HG02885 (cell line): Measurements from ENCODE around the gene COPG2.
"Not testable (repeated sequence)": the region's sequence is repeated elsewhere in the genome, so short reads cannot be mapped to it uniquely, and the experiment has no call there.

Experiments
- ATAC-seq: cut with Tn5 transposase; IDR thresholded peaks from one replicate; pipeline ENCODE4 v1.9.1; 2021; ENCODE audit warnings: mild to moderate bottlenecking; ENCODE audit not compliant: unreplicated experiment, poor library complexity

The COPG2 gene

DNA sequence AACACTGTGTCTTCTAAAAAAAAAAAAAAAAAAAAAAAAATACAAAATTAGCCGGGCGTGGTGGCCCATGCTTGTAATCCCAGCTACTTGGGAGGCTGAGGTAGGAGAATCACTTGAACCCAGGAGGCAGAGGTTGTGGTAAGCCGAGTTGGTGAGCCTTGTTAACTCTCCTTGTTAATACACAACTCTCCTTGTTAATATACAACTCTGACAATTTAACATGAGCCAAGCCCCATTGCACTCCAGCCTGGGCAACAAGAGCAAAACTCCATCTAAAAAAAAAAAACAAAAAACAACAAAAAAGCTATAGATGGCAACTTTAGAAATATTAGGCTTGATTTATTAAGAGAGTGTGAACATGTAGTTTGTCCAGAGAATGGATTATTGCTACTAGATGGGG, 156.5 kb downstream of the COPG2 start:
- not testable (repeated sequence) for ATAC-seq

DNA sequence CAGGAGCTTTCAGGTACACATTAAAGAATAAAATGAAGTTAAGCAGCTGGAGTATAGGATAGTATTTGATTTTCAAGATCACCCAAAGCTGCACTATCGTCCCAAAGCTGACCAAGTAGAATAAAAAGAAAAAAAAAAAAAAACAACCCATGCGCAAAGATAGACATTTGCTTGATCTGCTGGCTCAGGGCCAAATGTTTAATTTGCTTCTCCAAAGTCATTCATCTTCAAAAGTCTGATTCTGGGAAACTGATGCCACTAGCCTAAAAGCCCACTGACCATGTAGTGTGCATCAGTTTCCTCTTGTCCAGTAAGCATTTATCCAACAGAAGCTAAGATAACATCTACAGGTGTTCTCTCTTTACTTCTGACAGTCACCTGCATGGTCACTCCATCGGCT, 162.2 kb downstream of the COPG2 start:
- ATAC-seq, result no peak

DNA sequence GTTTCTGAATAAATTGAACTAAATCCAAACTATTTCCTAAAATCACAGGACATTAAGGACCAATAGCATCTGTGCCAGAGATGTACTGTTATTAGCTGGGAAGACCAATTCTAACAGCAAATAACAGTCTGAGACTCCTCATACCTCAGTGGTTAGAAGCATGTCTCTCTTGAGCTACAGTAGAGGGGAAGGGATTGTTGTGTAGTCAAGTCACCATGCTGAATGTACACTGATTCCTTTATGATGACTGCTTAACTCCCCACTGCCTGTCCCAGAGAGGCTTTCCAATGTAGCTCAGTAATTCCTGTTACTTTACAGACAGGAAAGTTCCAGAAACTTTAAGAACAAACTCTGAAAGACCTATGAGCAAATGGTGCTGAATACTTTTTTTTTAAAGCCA, 162.8 kb downstream of the COPG2 start:
- no peak for ATAC-seq

DNA sequence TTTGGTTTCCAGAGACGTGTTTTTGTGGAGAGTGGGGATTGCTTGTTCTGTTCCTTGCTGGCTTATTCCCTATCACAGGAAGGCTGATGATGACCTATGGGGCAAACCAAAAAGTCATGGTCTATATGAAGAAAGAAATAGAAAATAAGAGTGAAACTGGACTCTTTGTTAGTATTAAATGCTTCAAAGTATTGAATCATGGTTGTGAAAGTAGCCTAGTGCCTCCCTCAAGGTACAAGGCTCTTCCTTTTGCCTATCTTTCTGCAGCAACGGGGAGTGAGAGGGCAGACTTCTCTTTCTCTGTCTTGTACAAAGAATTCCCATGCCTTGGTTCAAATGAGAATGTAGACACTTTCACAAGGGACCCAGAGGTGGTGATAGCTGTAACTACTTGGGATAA, 167.6 kb downstream of the COPG2 start:
- no peak for ATAC-seq

DNA sequence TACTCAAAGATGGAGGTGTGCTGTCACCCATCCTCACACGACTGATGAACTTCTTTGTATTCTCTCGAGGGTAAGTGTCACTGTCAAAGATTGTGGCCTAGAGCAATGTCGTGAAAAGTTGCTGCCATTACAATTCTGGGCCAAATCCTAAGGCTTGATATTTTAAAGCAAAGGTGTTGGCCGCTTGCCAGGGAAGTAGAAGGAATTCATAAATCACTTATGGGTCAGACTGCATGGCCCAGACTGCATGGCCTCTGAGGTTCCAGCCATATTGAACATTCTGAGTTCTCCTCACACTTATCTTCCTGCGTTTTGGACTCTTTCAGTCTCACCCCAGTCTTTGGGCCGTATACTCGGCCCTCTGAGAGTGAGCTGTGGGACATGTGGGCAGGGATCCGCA, 168.1 kb downstream of the COPG2 start:
- ATAC-seq, result no peak

DNA sequence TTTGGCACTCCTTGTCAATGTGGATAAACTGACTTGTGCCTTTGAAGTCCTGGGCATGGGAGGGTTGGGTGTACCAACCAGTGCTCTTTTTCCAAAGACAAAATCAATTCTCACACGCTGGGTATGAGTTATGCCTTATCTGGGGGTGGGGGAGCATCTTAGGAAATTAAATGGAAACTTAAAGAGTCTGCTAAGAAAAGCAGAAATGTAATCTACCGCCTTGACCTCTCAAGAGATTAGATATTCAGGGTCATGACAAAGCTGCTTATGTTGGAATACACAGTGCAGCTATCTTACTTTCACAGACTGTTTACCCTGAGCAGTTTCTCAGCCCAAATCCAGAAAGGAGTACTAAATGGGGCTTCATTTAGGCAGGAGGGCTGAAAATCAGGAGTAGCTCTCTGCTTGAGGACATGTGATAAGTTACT, 174.1 kb downstream of the COPG2 start:
- ATAC-seq, result no peak

DNA sequence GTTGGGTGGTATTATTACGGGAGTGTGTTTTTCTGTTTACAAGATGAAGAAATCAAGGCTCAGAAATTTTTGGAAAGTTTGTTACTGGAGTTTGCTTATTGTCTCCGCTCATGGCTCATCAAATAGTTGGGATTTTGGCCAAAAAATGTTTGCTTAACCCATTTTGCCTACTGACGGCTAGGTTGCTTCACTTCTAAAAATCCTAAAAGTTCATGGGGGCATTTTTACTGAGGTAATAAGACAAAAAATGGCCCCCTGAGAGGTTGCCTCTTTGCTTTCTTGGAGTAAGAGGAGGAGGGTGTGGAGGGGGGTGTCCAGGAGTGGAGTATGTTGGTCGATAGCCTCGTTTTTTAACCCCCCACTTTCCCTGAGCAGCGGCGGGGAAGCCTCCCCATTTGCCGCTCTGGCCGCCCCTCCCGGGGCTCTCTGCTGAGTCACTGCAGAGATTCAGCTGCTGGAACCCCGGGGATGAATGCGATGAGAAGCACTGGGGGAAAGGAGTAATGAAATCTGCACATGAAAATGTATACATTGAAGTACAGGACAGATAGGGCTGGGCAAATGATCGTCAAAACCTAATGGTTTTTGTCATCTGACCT, 175.2 kb downstream of the COPG2 start:
- no peak for ATAC-seq

DNA sequence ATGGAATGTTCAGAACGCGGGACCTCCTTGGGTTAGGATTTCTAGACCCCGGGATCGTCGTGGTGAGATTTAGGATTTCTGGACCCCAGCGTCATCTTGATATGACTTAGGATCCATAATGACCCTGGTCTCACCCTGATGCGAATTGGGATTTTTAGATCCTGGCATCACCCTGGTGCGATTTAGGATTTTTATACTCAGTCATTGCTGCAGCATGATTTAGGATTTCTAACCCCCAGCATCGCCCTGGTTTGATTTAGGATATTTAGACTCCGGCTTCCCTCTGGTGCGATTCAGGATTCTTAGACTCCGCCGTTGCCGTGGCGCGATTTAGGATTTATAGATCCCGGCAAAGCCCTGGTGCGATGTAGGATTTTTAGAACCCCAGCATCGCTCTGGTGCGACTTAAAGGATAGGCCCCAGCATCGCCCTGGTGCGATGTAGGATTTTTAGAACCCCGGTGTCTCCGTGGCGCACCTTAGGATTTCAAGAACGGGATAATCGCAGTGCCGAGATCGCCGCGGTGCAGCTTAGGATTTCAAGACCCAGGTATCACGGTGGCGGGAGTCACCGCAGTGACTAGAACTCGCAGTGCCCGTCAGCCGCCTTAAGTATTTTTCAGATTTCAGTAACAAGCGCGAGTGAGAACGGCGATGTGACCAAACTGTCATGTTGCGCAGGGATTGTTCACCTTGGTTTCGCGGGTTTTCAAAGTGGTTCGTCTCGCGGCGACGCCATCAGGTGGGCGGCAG, 175.8 kb downstream of the COPG2 start:
- no peak for ATAC-seq

DNA sequence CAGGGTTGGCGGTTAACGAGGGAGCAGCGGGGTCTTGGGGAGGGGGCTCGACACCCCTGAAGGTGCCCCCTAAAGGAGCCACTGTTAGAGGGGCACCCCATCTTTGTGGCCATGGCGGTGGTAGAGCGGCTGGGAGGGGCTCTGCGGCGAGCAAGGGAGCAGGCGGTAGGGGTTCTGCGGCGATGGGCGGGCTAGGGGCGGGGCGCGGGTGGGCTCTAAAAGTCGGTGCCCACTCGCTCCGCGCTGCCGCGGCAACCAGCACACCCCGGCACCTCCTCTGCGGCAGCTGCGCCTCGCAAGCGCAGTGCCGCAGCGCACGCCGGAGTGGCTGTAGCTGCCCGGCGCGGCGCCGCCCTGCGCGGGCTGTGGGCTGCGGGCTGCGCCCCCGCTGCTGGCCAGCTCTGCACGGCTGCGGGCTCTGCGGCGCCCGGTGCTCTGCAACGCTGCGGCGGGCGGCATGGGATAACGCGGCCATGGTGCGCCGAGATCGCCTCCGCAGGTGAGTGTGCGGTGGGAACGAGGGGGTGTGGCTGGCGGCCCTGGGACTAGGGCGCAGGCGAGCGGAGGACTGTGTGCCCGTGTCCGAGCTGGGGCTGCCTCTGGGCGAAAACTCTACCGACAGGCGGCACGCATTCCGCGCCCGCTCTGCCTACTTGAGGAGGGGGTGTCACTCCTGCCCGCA, 176.6 kb downstream of the COPG2 start, which contains the start of gene MEST:
MEST (plus strand) TSS at position 245 of the 682 bp plus-strand sequence; CDS start at position 474, 229 bp downstream.
- no peak for ATAC-seq

DNA sequence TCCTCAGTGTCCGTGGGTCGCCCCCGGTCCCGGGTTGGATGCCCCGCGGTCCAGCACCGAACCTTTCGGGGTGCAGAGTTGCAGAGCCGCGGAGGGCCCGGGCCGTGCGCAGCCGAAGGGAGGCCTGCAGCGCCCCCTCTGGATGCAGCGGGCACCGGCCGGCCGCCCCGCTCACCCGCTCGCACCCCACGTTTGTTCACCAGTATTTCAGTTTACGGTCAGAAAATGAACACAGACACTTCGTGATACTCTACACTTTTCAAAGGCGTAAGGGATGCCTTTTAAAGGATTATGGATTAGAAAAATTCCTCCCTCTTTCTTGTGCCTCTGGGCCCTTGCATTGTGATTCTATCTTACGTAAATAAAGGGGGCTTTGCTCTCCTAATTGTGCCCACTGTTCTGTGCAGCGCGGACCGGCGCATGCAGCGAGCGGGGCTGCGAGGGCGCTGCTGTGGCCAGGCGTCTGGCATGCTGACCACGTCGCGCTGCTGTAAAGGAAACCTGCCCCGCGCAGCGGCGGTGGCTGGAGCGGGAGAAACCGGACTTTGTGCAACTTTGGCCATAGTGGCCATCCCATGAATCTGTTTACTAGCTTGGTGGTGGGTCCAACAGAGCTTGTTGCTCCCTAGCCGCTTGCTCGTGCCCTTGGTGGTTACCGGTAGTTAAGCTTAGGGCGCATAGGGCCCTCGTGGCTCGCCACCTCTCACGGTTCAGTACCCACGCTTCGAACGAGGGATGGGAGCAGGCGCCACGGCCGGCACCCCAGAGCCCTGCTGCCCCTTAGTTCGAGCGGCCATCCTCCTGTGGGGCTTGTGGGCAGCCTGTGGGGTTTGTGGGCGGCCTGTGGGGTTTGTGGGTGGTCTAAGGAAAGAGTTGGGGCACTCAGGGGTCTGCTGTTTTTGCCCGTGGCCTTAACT, 177.4 kb downstream of the COPG2 start:
- ATAC-seq, result peak; percentile 46

DNA sequence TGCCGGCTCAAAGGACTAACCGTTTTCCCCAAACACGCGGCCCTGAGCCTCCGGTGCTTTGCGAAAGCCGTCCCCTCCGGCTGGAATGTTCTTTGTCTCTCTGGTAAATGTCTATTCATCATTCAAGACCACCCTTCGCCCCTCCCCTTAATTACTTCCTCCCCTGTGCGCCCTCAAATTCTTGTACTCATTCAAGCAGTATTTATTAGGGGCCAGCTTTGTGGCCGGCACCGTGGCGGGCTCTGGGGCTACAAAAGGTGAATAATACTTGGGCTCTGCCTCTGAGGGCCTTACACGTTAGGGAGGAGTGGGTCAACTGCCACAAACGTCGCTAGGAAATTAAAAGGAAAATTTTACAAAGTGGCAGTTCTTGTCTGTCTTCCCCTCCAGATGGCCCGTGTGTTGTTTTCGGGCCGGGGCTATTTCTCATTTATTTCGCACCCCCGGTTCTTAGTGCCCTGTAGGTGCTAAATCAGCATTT, 178.2 kb downstream of the COPG2 start:
- no peak for ATAC-seq

DNA sequence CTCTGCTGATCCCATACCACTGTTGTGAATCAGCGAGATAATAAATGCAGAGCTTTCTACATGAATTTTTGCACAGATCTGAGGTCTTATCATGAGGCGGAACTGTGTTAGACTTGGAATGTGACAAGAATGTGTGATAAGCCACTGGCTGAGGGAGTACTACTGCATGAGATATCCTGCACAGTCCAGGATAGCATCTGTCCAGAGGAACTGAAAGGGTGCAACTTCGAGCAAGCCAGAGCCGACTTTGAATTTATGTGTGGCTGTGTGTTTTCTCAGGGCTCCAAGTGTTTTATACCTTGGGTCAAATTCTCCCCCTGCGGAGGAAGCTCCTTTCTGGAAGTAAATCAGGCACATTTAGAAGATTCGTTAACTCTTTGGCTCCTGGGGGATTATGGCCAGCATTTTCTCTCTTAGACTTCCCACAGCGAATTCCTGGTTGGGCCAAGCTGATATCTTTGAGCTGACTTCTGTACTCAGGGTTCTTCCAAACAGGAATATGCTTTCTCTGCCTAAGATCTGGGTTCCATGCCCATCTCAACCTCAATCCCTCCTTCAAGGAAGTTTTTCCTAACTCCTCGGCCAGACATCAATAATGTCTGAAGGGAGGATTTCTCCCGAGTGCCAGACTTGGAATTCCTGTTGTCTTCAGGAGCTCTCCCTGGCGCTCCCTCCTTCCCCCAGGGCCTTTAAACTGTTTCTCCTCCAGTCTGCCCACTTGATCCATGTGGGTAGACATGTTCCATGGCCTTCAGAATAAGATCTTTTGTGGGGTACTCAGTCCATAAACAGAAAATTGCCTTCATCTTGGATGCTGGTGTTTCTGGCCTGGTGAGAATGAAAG, 179.2 kb downstream of the COPG2 start:
- ATAC-seq, result no peak

DNA sequence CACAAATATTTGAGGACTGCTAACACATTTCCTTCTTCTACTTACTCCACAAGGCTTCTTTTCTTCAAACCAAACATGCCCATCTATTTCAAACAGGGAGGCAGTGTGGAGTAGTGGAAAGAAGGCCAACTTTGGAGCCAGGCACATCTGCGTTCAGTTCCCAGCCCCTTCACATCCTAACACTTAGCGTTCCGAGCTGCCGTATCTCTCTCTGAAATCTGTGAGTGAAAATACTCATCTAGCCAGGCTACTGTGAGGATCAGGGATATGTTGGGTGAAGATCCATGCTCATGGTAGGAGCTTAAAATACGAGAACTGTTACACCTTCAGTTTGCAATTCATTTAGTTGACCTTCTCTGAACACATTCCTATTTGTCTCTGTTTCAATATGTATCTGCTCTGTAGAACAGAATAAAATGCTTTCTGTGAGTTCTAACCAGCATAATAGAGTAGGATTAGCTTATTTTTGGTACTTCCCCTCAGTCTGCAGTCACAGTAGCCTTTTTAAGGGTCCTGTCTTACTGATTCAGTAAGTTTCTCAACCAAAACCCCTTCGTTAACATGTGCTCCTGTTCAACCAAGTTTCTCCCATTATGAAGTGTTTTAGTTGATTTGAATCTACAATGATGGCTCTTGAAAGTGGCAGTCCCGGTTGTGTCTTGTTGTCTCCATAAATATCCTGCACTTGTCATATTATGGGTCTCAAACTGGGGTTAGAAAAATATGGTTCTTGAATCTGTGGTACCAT, 180.0 kb downstream of the COPG2 start:
- ATAC-seq, result no peak

DNA sequence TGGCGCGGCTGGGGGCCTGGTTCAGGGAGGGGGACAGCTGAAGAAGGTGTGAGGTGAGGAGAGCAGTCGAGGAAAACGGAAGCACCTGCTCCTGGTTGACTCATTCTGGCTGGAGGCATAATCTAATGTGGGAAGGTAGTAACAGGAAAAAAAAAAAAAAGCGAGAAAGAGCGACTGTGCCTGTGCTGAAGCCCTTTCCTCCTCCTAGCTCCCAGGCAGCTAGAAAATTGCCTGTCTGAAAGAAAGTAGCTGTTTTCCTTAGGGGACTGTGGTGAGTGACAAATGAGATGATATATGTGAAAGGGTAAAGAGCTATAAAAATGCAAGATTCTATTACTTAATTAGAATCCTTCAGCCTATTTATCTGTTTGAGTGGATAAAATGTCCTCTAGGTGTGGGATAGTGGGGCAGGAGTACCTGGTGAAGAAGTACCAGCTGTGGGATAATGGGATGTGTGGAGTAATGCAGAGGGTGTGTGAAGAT, 181.6 kb downstream of the COPG2 start:
- no peak for ATAC-seq

DNA sequence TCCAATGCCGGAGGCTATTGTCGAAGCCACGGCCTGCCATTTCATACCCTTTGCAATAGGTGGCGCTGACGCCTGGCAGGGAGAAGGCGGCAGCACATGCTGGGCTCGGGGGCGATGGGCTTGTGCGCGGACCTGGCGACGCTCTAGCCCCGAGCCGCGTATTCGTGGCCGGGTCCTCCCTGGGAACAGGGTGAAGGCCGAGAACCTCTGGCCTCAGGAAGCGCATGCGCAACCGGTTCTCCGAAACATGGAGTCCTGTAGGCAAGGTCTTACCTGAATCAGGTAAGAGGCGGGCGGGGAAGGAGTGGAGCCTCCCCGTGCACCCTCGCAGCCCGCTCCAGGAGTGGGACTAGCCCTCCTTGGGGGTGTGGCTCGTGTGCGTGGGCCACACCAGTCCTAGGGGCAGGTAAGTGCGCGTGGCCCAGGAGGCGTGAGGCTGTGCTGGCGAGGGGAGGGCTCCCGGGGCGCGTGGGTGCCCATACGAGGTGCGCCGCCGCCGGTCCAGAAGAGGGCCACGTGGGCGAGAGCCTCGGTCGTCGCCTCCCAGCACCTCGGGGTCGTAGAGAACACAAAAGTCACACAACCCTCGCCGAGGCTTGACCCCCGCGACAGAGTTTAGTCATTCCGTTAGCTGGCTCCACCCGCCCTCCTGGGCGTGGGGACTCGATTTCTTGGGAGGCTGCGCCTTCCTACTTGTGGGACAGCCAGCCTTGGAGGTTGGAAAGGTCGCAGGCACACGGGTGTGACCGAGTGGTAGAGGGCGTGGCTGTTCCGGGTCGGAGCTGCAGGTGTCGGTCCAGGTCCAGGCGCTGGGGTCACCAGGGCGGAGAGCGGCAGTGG, 182.2 kb downstream of the COPG2 start:
- ATAC-seq, result peak; percentile 43

DNA sequence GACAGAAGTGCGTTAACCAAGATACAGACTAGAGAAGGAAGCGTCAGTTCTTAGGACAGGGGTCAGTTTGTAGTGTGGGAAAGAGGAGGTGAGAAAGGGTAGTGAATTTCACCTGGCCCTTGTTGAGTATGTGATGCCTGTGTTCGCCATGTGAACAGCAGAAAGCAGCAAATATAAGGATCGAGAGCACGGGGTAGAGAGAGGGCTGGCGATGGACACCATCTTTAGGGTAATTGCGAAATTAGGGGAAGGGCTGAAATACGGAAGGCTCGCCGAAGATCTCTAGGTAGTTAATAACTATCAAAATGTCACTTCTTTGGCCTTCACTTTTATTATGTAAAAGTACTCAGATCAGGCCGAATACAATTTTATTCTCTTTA, 182.8 kb downstream of the COPG2 start:
- ATAC-seq, result no peak

DNA sequence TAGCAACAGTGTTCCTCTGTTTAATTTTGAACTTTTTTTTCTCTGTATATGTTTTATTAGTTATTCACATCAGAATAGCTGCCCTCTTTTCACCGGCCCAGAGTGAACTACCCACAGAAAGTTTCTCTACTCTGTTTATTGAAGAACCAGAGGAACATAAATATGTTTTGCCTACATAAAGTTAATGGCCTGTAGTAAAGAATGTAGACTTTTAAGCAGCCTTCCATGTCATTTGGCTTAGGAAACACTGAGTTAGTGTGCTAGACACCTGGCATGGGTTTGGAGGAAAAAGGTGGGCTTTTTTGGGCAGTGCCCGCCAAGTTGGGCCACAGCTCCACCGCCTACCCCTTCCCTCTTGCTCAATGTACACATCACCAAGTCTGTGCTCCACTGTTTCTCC, 185.5 kb downstream of the COPG2 start:
- ATAC-seq, result no peak

DNA sequence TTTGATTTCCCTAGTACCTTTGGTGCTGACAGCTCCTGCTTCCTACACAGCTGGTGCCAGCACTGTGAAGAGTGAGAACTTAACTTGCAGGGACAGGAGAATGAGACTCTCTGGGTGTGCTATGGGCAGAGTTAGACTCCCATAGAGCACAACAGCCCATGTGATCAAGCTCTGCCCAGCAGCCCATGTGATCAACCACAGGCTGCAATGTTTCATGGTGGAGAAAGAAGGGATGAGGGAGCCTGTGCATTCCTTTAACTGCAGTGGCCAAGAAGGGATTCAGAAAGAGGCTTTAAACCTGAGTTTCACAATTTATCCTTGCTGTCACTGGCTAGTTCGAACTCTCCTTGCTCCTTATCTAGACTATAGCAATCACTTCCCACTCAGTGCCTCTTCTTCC, 186.7 kb downstream of the COPG2 start:
- ATAC-seq, result no peak
